GM12878 (cell line): Measurements from ENCODE around the gene DNAAF2. TPM values are rescaled to one million over a fixed set of nuclear protein-coding genes. Genes with fewer than 3 reads are reported as not detected.

Source experiments
- ATF7 ChIP-seq: fragments of 450-650 bp; IDR thresholded peaks from 2 replicates; pipeline ENCODE4 v1.6.1; 2016; ENCODE audit warnings: low read depth, mild to moderate bottlenecking
- BACH1 ChIP-seq: fragments of 450-650 bp; IDR thresholded peaks from 2 replicates; pipeline ENCODE4 v1.6.1; 2017; ENCODE audit warnings: mild to moderate bottlenecking, borderline replicate concordance
- CBX5 ChIP-seq: sonication (generic); IDR thresholded peaks from 2 replicates; pipeline ENCODE4 v1.6.1; 2016; ENCODE audit warnings: low read depth, moderate library complexity, mild to moderate bottlenecking, inconsistent platforms
- CHD1 ChIP-seq: IDR thresholded peaks from 2 replicates; pipeline ENCODE4 v1.6.1; 2012; ENCODE audit warnings: low read depth, low read length, improper control_type of control experiment
- CTCF ChIP-seq, 3 experiments: IDR thresholded peaks in 2 of 3; conservative IDR thresholded peaks in 1 of 3; 2 replicates each; pipeline ENCODE4 v1.5.1; 2011; ENCODE audit warnings: low read depth in 3 of 3, low read length in 3 of 3, mild to moderate bottlenecking in 3 of 3, control low read depth in 2 of 3, moderate library complexity in 2 of 3, inconsistent platforms in 1 of 3, mixed read lengths in 1 of 3; ENCODE audit not compliant: control insufficient read depth in 2 of 3, insufficient read depth in 1 of 3; ENCODE audit errors: extremely low read depth in 1 of 3
- CUX1 ChIP-seq: IDR thresholded peaks from 2 replicates; pipeline ENCODE4 v1.6.1; 2012; ENCODE audit warnings: improper control_type of control experiment, low read depth, low read length; ENCODE audit not compliant: insufficient replicate concordance
- DPF2 ChIP-seq: fragments of 450-650 bp; IDR thresholded peaks from 2 replicates; pipeline ENCODE4 v1.6.1; 2017; ENCODE audit warnings: mild to moderate bottlenecking
- EED ChIP-seq: sonication (generic); IDR thresholded peaks from 2 replicates; pipeline ENCODE4 v1.6.1; 2016; ENCODE audit warnings: antibody characterized with exemption, low read depth
- EGR1 ChIP-seq, 2 experiments: IDR thresholded peaks; 1 replicate in 1 of 2; 2 replicates in 1 of 2; pipeline ENCODE4 v1.6.1; 2011 to 2012; ENCODE audit warnings: low read depth in 2 of 2, low read length in 2 of 2, borderline replicate concordance in 1 of 2, mild to moderate bottlenecking in 1 of 2, moderate library complexity in 1 of 2
- GABPA ChIP-seq: IDR thresholded peaks from 2 replicates; pipeline ENCODE4 v1.6.1; 2014; ENCODE audit warnings: antibody characterized with exemption, low read depth, mild to moderate bottlenecking, inconsistent platforms
- HDAC6 ChIP-seq: fragments of 200-600 bp; sonication (generic); IDR thresholded peaks from one replicate; pipeline ENCODE4 v1.8.0; 2017; ENCODE audit warnings: antibody characterized with exemption; ENCODE audit not compliant: unreplicated experiment
- JUNB ChIP-seq: IDR thresholded peaks from 2 replicates; pipeline ENCODE4 v1.6.1; 2016; ENCODE audit warnings: antibody characterized with exemption, mild to moderate bottlenecking
- JUND ChIP-seq: IDR thresholded peaks from 2 replicates; pipeline ENCODE4 v1.6.1; 2012; ENCODE audit warnings: low read depth, mild to moderate bottlenecking, low read length, improper control_type of control experiment, moderate library complexity
- MXI1 ChIP-seq: fragments of 150-350 bp; IDR thresholded peaks from 2 replicates; pipeline ENCODE4 v1.6.1; 2011; ENCODE audit warnings: low read depth, mild to moderate bottlenecking, inconsistent platforms, low read length, improper control_type of control experiment
- NR2F1 ChIP-seq: fragments of 450-650 bp; conservative IDR thresholded peaks from 2 replicates; pipeline ENCODE4 v1.6.1; 2017; ENCODE audit warnings: mild to moderate bottlenecking
- POLR2AphosphoS5 ChIP-seq: IDR thresholded peaks from 2 replicates; pipeline ENCODE4 v1.6.1; 2011; ENCODE audit warnings: mild to moderate bottlenecking, low read length, inconsistent platforms
- RAD51 ChIP-seq: fragments of 450-650 bp; IDR thresholded peaks from 2 replicates; pipeline ENCODE4 v1.6.1; 2016; ENCODE audit warnings: moderate library complexity, mild to moderate bottlenecking, inconsistent platforms
- SIN3A ChIP-seq: IDR thresholded peaks from 2 replicates; pipeline ENCODE4 v1.6.1; 2012; ENCODE audit warnings: low read depth, low read length, improper control_type of control experiment
- TAF1 ChIP-seq: IDR thresholded peaks from 2 replicates; pipeline ENCODE4 v1.6.1; 2011; ENCODE audit warnings: mild to moderate bottlenecking, low read depth, low read length, borderline replicate concordance
- USF2 ChIP-seq: IDR thresholded peaks from 2 replicates; pipeline ENCODE4 v1.6.1; 2011; ENCODE audit warnings: low read depth, low read length, improper control_type of control experiment, borderline replicate concordance
- ZNF24 ChIP-seq: fragments of 450-650 bp; IDR thresholded peaks from 2 replicates; pipeline ENCODE4 v1.6.1; 2017; ENCODE audit warnings: antibody characterized with exemption, mild to moderate bottlenecking
- ZNF384 ChIP-seq: IDR thresholded peaks from 2 replicates; pipeline ENCODE4 v1.6.1; 2012; ENCODE audit warnings: low read depth, mild to moderate bottlenecking, low read length, improper control_type of control experiment, borderline replicate concordance
- ZNF622 ChIP-seq: fragments of 450-650 bp; IDR thresholded peaks from 2 replicates; pipeline ENCODE4 v1.6.1; 2017; ENCODE audit warnings: mild to moderate bottlenecking, inconsistent platforms
- polyA plus RNA-seq, 11 experiments: library from polyadenylated mRNA; depleted of rRNA in 4 of 11; unstranded in 6 of 11; stranded (reverse) in 5 of 11; fragments of >200 nt; fragmentation: Nextera tagmentation in 4 of 11; fragmentation: Illumina TruSeq in 1 of 11; extraction: Ambion mirVana in 4 of 11; extraction: Trizol in 1 of 11; gene quantifications; 1 replicate in 1 of 11; 2 replicates in 10 of 11; pipeline versions ENCODE4 v1.2.1 to v1.2.3, GENCODE V29; 2011 to 2016; ENCODE audit warnings: inconsistent platforms in 2 of 11, missing spikeins in 2 of 11, low read depth in 1 of 11
- total RNA-seq, 4 experiments: library from RNA; depleted of rRNA in 3 of 4; stranded (reverse); fragments of >200 nt in 3 of 4; fragmentation: Illumina TruSeq in 1 of 4; extraction: Trizol in 1 of 4; gene quantifications; 2 replicates each; pipeline versions ENCODE4 v1.2.1 to v1.2.3, GENCODE V29; 2013 to 2021

The DNAAF2 gene
- total and polyA plus RNA-seq, 10 of the 15 experiments (the other 5 are each of a cell fraction or from before 2014, with no cell fraction given) = 5.7 to 24.7 (median 10.8) TPM

GRCh38 chr14:49633640-49634546 is 1.2 kb downstream of the DNAAF2 start (continued):
- TF ChIP-seq CTCF (IDR thresholded peaks at IDR 0.05 in 2 of 3, conservative IDR thresholded peaks at IDR 0.05 in 1 of 3; ENCODE audit: control insufficient read depth in 2 of 3, extremely low read depth in 1 of 3, insufficient read depth in 1 of 3, low read depth in 3 of 3, low read length in 3 of 3) (peak; percentile 80 to 99 (median 87); a peak in 5 of 6 replicates), ATF7 (0 out of 2 replicates have a peak, but pooled peaks have one; percentile 31), NR2F1 (peak; percentile 99), ZNF622 (no peak), HDAC6 (peak; percentile 32), JUND (0 out of 2 replicates have a peak, but pooled peaks have one; percentile 22), RAD51 (no peak), TAF1 (peak; percentile 84; the same call in 1 of the 2 replicates), CHD1 (peak; percentile 86; the same call in 1 of the 2 replicates), CUX1 (no peak), ZNF384 (no peak), CBX5 (no peak; the same call in 1 of the 2 replicates), MXI1 (peak; percentile 70), BACH1 (peak; percentile 98), SIN3A (peak; percentile 84; the same call in 1 of the 2 replicates), EGR1 (IDR thresholded peaks at IDR 0.05; ENCODE audit: borderline replicate concordance in 1 of 2, low read depth in 2 of 2, low read length in 2 of 2) (peak; percentile 11 to 98), USF2 (no peak), DPF2 (peak; percentile 76), EED (no peak), GABPA (peak; percentile 74), POLR2AphosphoS5 (peak; percentile 85), JUNB (no peak), ZNF24 (no peak; the same call in 1 of the 2 replicates)
